Endometrial microvascular endothelial cells (primary cell): ENCODE data around the gene HNRNPR. TPM values are rescaled to one million over a fixed set of nuclear protein-coding genes. Genes with fewer than 3 reads are reported as not detected.
"Not testable (repeated sequence)": the region's sequence is repeated elsewhere in the genome, so short reads cannot be mapped to it uniquely, and the experiment has no call there.

ENCODE experiments used
- in situ Hi-C: cut with HindIII; loops from 2 replicates; pipeline ENCODE4 v1.10.0; 2017; ENCODE audit warnings: low sequenced_read_pairs, low pct_unique_long_range_greater_than_20kb; ENCODE audit errors: inconsistent ontology term
- total RNA-seq: library from RNA; depleted of rRNA; stranded (reverse); fragments of >200 nt; gene quantifications from one replicate; pipeline ENCODE4 v1.2.3, GENCODE V29; 2015; ENCODE audit errors: inconsistent ontology term

Gene HNRNPR
- total RNA-seq, 1 donor from 2014 or later, result 126 TPM

DNA sequence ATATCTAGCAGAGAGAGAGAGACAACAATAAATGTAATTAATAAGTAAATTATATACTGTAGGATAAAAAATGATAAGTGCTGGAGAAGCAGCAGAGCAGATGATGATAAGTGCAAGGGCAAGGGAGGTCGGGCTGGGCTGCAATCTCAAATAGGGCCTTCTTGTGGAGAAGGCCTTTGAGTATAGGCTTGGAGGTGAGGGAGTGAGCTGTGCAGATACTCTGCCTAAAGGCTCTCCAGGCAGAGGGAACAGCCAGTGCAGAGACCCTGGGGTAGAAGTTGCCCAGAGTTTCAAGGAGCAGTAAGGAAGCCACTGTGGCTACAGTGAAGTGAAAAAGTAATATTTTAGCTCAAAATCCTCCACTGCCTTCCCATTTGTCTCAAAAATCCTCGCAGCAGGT, 67.6 kb downstream of the HNRNPR start:
- in situ Hi-C loops, result no loop called here

DNA sequence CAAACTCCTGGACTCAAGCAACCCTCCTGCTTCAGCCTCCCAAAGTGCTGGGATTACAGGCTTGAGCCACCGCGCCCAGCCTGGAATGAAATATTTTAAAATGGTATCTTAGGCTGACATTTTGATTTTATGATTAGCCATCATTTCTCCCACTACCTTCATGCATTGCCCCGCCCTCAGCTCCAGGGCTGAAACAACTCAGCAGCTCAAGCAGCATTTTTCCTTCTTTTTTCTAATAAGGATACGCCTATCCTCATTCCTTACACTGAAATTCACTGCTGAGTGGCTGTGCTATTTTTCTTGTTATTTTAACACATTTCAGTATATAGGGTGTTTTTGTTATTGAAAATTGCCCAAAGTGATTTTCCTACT, 70.0 kb downstream of the HNRNPR start:
- in situ Hi-C loops, result no loop called here

DNA sequence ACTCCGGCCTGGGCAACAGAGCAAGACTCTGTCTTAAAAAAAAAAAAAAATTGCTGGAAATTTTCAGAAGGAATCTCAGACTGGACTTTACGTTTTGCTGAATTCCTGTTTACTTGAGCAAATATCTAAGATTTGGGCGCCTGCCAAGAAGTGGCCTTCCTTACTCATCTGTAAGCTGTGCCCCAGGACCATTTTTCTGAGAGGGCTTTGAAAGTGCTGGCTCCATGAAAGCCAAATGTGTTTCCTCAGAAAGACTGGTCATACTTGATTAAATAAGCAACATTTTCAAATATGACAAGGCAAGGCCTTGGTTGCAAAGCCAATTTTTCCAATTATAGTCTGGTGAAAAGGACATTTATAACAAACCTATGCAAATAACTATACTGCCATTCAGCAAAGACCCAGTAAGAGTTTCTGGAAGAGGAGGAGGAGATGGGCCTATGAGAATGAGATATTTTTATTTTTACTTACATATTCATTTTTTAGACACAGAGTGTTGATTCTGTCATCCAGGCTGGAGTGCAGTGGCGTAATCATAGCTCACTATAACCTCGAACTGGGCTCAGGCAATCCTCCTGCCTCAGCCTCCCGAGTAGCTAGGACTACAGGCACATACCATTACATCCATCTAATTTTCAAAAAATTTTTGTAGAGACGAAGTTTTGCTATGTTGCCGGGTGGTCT, 70.5 kb downstream of the HNRNPR start:
- in situ Hi-C loops, result no loop called here

DNA sequence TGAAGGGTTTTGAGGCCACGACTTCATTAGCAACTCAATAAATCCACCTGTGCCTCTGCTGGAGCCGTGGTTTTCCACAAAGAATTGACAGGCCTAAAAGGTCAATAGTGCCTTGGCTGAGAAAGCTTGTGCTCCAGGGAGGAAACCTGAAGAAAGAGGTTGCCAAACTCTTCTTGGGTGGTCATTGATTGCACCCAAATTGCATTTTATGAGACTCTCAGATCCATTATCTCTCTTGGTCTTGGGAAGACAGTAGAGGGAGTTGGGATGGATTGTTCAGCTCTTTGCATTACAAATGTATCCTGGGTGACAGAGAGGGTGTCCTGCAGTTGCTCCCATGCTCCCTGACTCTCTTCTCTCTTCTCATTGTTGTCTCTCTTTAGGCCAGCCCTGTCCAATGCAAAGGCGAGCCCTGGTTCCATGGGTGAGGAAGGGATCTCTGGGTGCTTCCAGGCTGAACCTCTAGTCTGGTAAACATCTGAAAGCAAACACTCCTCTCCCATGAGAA, 80.7 kb downstream of the HNRNPR start:
- in situ Hi-C loops, result no loop called here

DNA sequence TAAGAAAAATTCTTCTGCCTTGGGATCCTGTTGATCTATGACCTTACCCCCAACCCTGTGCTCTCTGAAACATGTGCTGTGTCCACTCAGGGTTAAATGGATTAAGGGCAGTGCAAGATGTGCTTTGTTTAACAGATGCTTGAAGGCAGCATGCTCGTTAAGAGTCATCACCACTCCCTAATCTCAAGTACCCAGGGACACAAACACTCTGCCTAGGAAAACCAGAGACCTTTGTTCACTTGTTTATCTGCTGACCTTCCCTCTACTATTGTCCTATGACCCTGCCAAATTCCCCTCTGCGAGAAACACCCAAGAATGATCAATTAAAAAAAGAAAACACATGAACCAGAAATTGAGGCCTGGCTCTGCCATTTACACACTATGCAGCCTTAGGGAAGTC, 86.0 kb downstream of the HNRNPR start:
- in situ Hi-C loops, result not testable (repeated sequence)

DNA sequence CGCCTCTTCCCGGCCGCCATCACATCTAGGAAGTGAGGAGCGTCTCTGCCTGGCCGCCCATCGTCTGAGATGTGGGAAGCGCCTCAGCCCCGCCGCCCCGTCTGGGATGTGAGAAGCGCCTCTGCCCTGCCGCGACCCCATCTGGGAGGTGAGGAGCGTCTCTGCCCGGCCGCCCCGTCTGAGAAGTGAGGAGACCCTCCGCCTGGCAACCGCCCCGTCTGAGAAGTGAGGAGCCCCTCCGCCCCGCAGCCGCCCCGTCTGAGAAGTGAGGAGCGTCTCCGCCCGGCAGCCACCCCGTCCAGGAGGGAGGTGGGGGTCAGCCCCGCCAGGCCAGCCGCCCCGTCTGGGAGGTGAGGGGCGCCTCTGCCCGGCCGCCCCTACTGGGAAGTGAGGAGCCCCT, 86.7 kb downstream of the HNRNPR start:
- in situ Hi-C loops, result not testable (repeated sequence)

Other genes starting within 250 kb of the HNRNPR start
- 44.9 TPM for gene LUZP1, start 175.4 kb downstream of the HNRNPR start, total RNA-seq
- 11.7 TPM for gene HTR1D, start 126.8 kb downstream of the HNRNPR start, total RNA-seq
- 5.5 TPM for gene ZNF436, start 25.6 kb upstream of the HNRNPR start, total RNA-seq
- not detected for gene TCEA3, start 80.5 kb upstream of the HNRNPR start, total RNA-seq
- gene ASAP3, start 139.9 kb upstream of the HNRNPR start, total RNA-seq, result 3.2 TPM
- 2.1 TPM for gene E2F2, start 186.9 kb upstream of the HNRNPR start, total RNA-seq
- gene ID3, start 215.2 kb upstream of the HNRNPR start, total RNA-seq, result 302 TPM